ENCODE measurements around the gene LASP1.

- no peak for TF ChIP-seq CTCF (conservative IDR thresholded peaks at IDR 0.05; ENCODE audit: low read length)
- TF ChIP-seq EZH2phosphoT487 (IDR thresholded peaks at IDR 0.05; ENCODE audit: borderline replicate concordance, low read depth, low read length), result no peak
Observed at GRCh38 chr17:38899421-38899820, 29.6 kb downstream of the LASP1 start.
